Activated T-helper 17 cell treated with anti-CD3 and anti-CD28 coated beads, Interleukin-2, amount 50 U/mL, for 72 hours (primary cell): Measurements from ENCODE around the gene RALGAPA2. TPM values are rescaled to one million over a fixed set of nuclear protein-coding genes. Genes with fewer than 3 reads are reported as not detected.

ENCODE experiments used
- ATAC-seq: fragments of 150-1000 bp; cut with Tn5 transposase; replicated peaks from 2 replicates; pipeline ENCODE4 v1.10.0; 2021; ENCODE audit warnings: mild to moderate bottlenecking, moderate library complexity
- H3K27ac Mint-ChIP-seq: one replicate; pipeline ENCODE4 v1.8.0; 2022; ENCODE audit warnings: mixed read lengths
- H3K27me3 Mint-ChIP-seq: one replicate; pipeline ENCODE4 v1.8.0; 2022; ENCODE audit warnings: mixed read lengths
- H3K36me3 Mint-ChIP-seq: one replicate; pipeline ENCODE4 v1.8.0; 2022; ENCODE audit warnings: low read depth, mild to moderate bottlenecking, mixed read lengths
- H3K4me1 Mint-ChIP-seq: one replicate; pipeline ENCODE4 v1.8.0; 2022; ENCODE audit warnings: mixed read lengths
- H3K4me3 Mint-ChIP-seq: one replicate; pipeline ENCODE4 v1.8.0; 2022; ENCODE audit warnings: mild to moderate bottlenecking, mixed read lengths
- H3K9me3 Mint-ChIP-seq: one replicate; pipeline ENCODE4 v1.8.0; 2022; ENCODE audit warnings: mixed read lengths
- total RNA-seq, 2 donors: library from RNA; stranded (reverse); gene quantifications; one replicate each; pipeline ENCODE4 v1.2.3, GENCODE V29; 2022

RALGAPA2 gene
- total RNA-seq, 2 donors from 2014 or later, result 19.2 to 23.2 TPM

- H3K9me3 Mint-ChIP-seq, result no peaks in the 10 kb centered on the region
- ATAC-seq, result no peak
- H3K4me3 Mint-ChIP-seq, result no peak overlapping the region
- H3K27me3 Mint-ChIP-seq, result no peaks in the 10 kb centered on the region
- H3K36me3 Mint-ChIP-seq, result peaks cover 21% of the 10 kb centered on the region
- H3K4me1 Mint-ChIP-seq, result no peaks in the 10 kb centered on the region
- no peak overlapping the region for H3K27ac Mint-ChIP-seq
Observed at GRCh38 chr20:20643927-20644326, 68.5 kb downstream of the RALGAPA2 start.

GRCh38 chr20:20641783-20642182 is 70.7 kb downstream of the RALGAPA2 start:
- Mint-ChIP-seq H3K27ac (no peak overlapping the region), H3K4me1 (no peaks in the 10 kb centered on the region), H3K27me3 (no peaks in the 10 kb centered on the region), H3K4me3 (no peak overlapping the region), H3K36me3 (peaks cover 35% of the 10 kb centered on the region), H3K9me3 (no peaks in the 10 kb centered on the region)
- ATAC-seq, result no peak

- H3K4me3 Mint-ChIP-seq, result no peak overlapping the region
- no peak for ATAC-seq
- H3K36me3 Mint-ChIP-seq, result peaks cover 55% of the 10 kb centered on the region
- H3K27me3 Mint-ChIP-seq, result no peaks in the 10 kb centered on the region
- H3K27ac Mint-ChIP-seq, result no peak overlapping the region
- no peaks in the 10 kb centered on the region for H3K4me1 Mint-ChIP-seq
- H3K9me3 Mint-ChIP-seq, result no peaks in the 10 kb centered on the region
Observed at GRCh38 chr20:20638878-20639277, 73.6 kb downstream of the RALGAPA2 start.

GRCh38 chr20:20637998-20638725 is 74.3 kb downstream of the RALGAPA2 start:
- Mint-ChIP-seq H3K36me3 (peaks cover 62% of the 10 kb centered on the region), H3K9me3 (no peaks in the 10 kb centered on the region), H3K4me1 (no peaks in the 10 kb centered on the region), H3K27me3 (no peaks in the 10 kb centered on the region), H3K27ac (no peak overlapping the region), H3K4me3 (no peak overlapping the region)
- no peak for ATAC-seq

GRCh38 chr20:20635006-20635405 is 77.4 kb downstream of the RALGAPA2 start:
- no peaks in the 10 kb centered on the region for H3K27me3 Mint-ChIP-seq
- no peak for ATAC-seq
- no peaks in the 10 kb centered on the region for H3K4me1 Mint-ChIP-seq
- H3K36me3 Mint-ChIP-seq, result peaks cover 80% of the 10 kb centered on the region
- no peak overlapping the region for H3K4me3 Mint-ChIP-seq
- H3K27ac Mint-ChIP-seq, result no peak overlapping the region
- H3K9me3 Mint-ChIP-seq, result no peaks in the 10 kb centered on the region

GRCh38 chr20:20632644-20633043 is 79.8 kb downstream of the RALGAPA2 start:
- H3K4me3 Mint-ChIP-seq, result no peak overlapping the region
- H3K27ac Mint-ChIP-seq, result no peak overlapping the region
- H3K27me3 Mint-ChIP-seq, result no peaks in the 10 kb centered on the region
- peaks cover 80% of the 10 kb centered on the region for H3K36me3 Mint-ChIP-seq
- no peaks in the 10 kb centered on the region for H3K9me3 Mint-ChIP-seq
- ATAC-seq, result no peak
- no peaks in the 10 kb centered on the region for H3K4me1 Mint-ChIP-seq

- Mint-ChIP-seq H3K4me3 (no peak overlapping the region), H3K27me3 (no peaks in the 10 kb centered on the region), H3K27ac (no peak overlapping the region), H3K4me1 (no peaks in the 10 kb centered on the region), H3K36me3 (peaks cover 88% of the 10 kb centered on the region), H3K9me3 (no peaks in the 10 kb centered on the region)
- ATAC-seq, result no peak
Observed at GRCh38 chr20:20630551-20630950, 81.9 kb downstream of the RALGAPA2 start.

- no peak overlapping the region for H3K4me3 Mint-ChIP-seq
- no peak overlapping the region for H3K27ac Mint-ChIP-seq
- H3K4me1 Mint-ChIP-seq, result no peaks in the 10 kb centered on the region
- no peaks in the 10 kb centered on the region for H3K9me3 Mint-ChIP-seq
- ATAC-seq, result no peak
- H3K36me3 Mint-ChIP-seq, result peaks cover 79% of the 10 kb centered on the region
- no peaks in the 10 kb centered on the region for H3K27me3 Mint-ChIP-seq
Observed at GRCh38 chr20:20629556-20630188, 82.8 kb downstream of the RALGAPA2 start.

- ATAC-seq, result no peak
- Mint-ChIP-seq H3K27ac (no peak overlapping the region), H3K9me3 (no peaks in the 10 kb centered on the region), H3K4me3 (no peak overlapping the region), H3K4me1 (no peaks in the 10 kb centered on the region), H3K27me3 (no peaks in the 10 kb centered on the region), H3K36me3 (peaks cover 65% of the 10 kb centered on the region)
Observed at GRCh38 chr20:20628314-20628713, 84.1 kb downstream of the RALGAPA2 start.

GRCh38 chr20:20627471-20627870 is 85.0 kb downstream of the RALGAPA2 start:
- Mint-ChIP-seq H3K4me1 (no peaks in the 10 kb centered on the region), H3K9me3 (no peaks in the 10 kb centered on the region), H3K4me3 (no peak overlapping the region), H3K27ac (no peak overlapping the region), H3K36me3 (peaks cover 57% of the 10 kb centered on the region), H3K27me3 (no peaks in the 10 kb centered on the region)
- no peak for ATAC-seq

GRCh38 chr20:20624914-20625313 is 87.5 kb downstream of the RALGAPA2 start:
- ATAC-seq, result no peak
- H3K4me3 Mint-ChIP-seq, result no peak overlapping the region

GRCh38 chr20:20621195-20621594 is 91.2 kb downstream of the RALGAPA2 start:
- Mint-ChIP-seq H3K4me3 (no peak overlapping the region), H3K27me3 (no peaks in the 10 kb centered on the region), H3K36me3 (peaks cover 46% of the 10 kb centered on the region), H3K9me3 (no peaks in the 10 kb centered on the region), H3K4me1 (no peaks in the 10 kb centered on the region), H3K27ac (no peak overlapping the region)
- no peak for ATAC-seq

More at GRCh38 chr20:20624914-20625313, 87.5 kb downstream of the RALGAPA2 start:
- no peaks in the 10 kb centered on the region for H3K9me3 Mint-ChIP-seq
- no peaks in the 10 kb centered on the region for H3K27me3 Mint-ChIP-seq
- peaks cover 49% of the 10 kb centered on the region for H3K36me3 Mint-ChIP-seq
- no peaks in the 10 kb centered on the region for H3K4me1 Mint-ChIP-seq
- H3K27ac Mint-ChIP-seq, result no peak overlapping the region

- Mint-ChIP-seq H3K4me1 (peaks cover 9% of the 10 kb centered on the region), H3K9me3 (no peaks in the 10 kb centered on the region), H3K4me3 (no peak overlapping the region), H3K27me3 (no peaks in the 10 kb centered on the region), H3K27ac (no peak overlapping the region), H3K36me3 (peaks cover 62% of the 10 kb centered on the region)
- no peak for ATAC-seq
Observed at GRCh38 chr20:20614391-20614790, 98.1 kb downstream of the RALGAPA2 start.

GRCh38 chr20:20612251-20612650 is 100.2 kb downstream of the RALGAPA2 start:
- H3K27me3 Mint-ChIP-seq, result no peaks in the 10 kb centered on the region
- peaks cover 48% of the 10 kb centered on the region for H3K36me3 Mint-ChIP-seq
- no peak overlapping the region for H3K27ac Mint-ChIP-seq
- no peak overlapping the region for H3K4me3 Mint-ChIP-seq
- peaks cover 9% of the 10 kb centered on the region for H3K4me1 Mint-ChIP-seq
- no peak for ATAC-seq
- H3K9me3 Mint-ChIP-seq, result no peaks in the 10 kb centered on the region

- no peaks in the 10 kb centered on the region for H3K9me3 Mint-ChIP-seq
- H3K27ac Mint-ChIP-seq, result no peak overlapping the region
- ATAC-seq, result no peak
- H3K36me3 Mint-ChIP-seq, result peaks cover 50% of the 10 kb centered on the region
- H3K4me1 Mint-ChIP-seq, result peaks cover 9% of the 10 kb centered on the region
- no peaks in the 10 kb centered on the region for H3K27me3 Mint-ChIP-seq
- no peak overlapping the region for H3K4me3 Mint-ChIP-seq
Observed at GRCh38 chr20:20611167-20611566, 101.3 kb downstream of the RALGAPA2 start.
